ENCODE data around the gene CRY2.
"Not testable (repeated sequence)": the region's sequence is repeated elsewhere in the genome, so short reads cannot be mapped to it uniquely, and the experiment has no call there.

The CRY2 gene

DNA sequence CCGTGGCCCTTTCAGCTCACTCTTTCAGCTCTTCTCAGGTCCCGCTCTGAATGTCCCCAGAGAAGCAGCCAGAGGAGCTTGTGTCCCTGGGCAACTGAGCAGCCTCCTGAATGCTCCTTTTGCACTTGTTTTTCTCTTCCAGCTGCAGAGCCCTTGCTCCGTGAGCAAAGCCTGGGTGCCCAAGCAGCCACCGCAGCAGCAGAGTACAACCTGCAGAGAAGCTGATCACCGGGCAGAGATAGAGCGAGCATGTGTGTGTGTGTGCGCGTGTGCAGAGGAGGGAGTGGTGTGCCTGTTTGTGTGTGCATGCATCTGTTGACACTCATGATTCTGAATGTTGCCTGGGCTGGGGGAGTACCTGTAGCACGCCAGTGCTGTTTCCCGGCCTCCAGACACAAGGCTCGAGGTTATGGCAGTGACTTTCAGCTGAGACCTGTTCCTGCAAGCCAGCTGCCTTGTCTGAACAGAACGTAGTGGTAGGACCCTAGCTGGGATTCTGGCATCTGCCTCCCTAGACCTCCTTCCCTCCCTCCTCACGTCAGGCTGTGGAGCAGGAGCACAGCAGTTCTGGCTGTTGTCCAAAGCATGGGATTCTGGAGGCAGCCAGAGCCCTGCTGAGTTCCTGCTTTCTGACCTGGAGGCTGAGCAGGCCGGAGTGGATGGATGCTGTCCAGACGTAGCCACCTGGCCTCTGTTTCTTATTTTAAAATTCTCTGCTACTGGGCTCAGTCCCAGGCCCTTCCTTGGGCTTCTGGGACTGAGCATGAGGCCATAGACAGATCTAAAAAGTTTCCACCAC lies 33.7 kb downstream of the CRY2 start:
- DNase-seq: no peak

GRCh38 chr11:45881708-45882368 lies 34.6 kb downstream of the CRY2 start:
- DNase-seq: no peak

- DNase-seq: no peak
Measured at GRCh38 chr11:45884596-45885185, 37.4 kb downstream of the CRY2 start.

DNA sequence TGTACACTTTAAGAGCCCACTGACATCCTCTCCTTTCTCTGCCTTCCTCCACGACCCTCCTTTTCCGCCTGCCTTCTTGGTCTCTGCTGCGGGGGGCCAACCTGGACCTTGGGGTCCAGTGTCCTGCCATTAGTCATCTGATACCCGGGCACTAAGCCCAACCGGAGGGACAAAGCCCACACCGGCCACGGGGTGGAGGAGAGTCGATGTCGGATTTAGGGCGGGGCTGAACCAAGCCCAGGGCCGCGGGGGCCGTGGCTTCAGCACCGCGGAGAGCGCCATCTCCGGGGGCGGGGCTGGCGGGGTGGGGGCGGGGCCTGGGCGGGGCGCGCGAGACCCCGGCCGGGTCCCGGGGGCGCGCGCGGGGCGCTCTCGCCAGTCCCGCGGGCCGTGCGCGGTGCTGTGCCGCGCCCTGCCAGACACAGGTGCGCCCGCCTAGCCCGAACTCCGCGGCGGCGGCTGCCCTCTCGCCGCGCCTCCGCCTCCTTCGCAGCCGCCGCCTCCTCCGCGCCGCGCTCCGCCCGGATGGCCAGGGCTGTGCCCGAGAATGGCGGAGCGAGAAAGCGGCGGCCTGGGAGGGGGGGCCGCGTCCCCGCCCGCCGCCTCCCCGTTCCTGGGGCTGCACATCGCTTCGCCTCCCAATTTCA lies 38.1 kb downstream of the CRY2 start, which contains the start of gene MAPK8IP1:
Gene MAPK8IP1 (plus strand): TSS at position 378 of the 647 bp plus-strand sequence. CDS start 170 bp downstream, at position 548.
- peak; percentile 58 for DNase-seq

- DNase-seq: no peak
Measured at GRCh38 chr11:45885921-45886721, 38.8 kb downstream of the CRY2 start.

DNA sequence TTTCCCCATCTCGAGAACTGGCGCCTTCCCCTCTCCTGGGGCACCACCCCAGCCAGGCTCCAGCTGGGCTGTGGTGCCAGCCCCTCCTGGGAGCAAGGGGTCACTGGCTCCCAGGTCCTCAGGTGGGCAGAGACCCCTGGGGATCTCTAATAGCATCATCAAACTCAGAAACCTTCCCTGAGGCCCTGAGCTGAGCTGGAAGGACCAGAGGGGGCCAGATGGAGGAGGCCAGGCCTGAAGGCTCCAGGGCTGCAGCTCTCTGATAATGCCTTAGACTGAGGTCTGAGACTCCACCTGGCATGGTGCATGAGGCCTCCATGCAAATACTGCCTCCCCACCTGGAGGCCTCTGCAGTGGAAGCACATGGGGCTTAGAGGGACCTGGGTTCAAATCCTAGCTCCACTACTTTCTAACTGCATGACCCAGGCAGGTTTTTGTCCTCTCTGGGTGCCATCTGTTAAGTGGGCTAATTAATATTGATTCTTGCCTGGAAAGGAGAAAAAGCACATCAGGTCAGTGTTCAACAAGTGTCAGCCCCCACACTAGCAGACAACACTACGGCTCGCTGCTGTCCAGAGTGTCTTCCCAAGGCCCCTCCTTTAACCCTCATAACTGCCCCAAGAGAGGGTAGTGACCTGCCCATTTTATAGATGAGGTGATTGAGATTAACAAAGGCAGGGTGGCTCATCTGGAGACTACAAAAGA lies 39.7 kb downstream of the CRY2 start:
- DNase-seq: no peak

DNA sequence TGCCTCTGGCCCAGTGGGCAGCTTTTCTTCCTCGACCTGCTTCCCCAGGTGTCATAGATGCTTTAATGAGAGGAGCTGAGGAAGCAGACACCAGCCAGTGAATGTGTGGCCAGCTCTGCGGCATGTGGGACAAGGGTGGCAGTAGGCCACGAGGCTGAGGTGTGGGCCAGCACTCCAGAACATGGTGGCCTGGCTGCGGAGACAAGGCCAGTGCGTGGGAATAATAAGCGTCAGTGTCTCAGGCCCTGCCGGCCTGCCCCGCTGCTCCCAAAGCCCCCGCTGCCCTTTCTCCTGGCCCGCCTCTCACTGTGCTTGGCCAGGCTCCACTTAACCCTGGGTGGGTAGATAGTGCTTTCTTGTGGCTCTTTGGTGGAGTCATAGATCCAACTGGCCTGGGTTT lies 40.3 kb downstream of the CRY2 start:
- DNase-seq: no peak

DNA sequence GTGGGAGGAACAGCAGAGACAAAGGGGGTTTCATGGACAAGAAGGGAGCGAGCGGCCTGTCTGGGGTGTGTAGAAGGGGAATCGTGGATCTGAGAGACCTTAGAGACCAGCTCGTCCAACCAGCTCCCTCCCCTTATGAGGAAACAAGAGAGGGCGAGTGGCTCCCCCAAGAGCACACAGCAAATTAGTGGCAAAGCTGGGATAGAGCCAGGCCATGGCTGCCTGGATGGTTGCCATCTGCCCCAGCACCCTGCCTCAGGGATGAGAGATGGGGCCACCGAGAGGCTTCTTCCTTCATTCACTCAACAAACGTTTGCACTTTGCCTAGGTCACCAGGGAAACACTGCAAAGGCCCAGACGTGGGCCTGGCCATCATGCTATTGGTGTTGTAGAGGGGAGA lies 42.3 kb downstream of the CRY2 start:
- DNase-seq: no peak

DNA sequence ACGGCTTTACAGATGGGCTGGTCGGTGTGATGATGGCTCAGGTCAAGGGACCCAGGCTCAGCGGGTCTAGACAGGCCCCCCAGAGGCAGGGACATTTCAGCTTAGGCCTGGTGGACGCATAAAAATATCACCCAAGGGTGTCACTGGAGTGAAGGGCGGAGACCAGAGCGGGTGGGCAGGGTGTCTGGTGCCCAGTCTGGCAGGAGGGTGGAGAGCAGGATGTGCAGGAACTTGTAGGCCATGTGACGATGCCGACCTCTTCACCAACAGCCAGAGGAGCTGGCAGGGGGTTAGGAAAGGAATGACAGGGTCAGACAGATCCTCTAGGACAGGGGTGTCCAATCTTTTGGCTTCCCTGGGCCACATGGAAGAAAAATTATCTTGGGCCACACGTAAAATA lies 42.7 kb downstream of the CRY2 start:
- DNase-seq: no peak

- no peak for DNase-seq
Measured at GRCh38 chr11:45890886-45891550, 43.7 kb downstream of the CRY2 start.

- no peak for DNase-seq
Measured at GRCh38 chr11:45892856-45893255, 45.6 kb downstream of the CRY2 start.

GRCh38 chr11:45894555-45895247 lies 47.4 kb downstream of the CRY2 start:
- DNase-seq: no peak

- DNase-seq: no peak
Measured at GRCh38 chr11:45895553-45896259, 48.4 kb downstream of the CRY2 start.

GRCh38 chr11:45896422-45896984 lies 49.2 kb downstream of the CRY2 start:
- no peak for DNase-seq

DNA sequence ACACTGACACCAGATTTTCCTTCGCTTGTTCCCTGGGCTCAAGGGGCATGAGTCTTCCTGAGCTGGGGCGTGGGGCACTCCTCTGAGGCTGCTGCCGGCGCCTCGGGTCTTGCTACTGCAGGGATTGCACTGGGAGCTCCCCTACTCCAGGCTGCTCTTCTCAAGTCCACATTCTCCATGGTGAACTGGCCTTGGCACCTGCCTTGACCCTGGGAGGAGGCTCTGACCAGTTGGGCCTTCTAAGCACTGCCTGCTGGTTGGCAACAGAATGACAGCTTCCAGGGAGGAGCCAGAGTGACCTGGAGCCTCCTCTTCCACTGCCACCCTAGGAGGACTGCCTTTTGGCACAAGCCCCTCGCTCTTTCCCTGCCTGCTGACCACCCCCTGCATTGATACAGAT lies 50.3 kb downstream of the CRY2 start:
- DNase-seq: no peak

DNA sequence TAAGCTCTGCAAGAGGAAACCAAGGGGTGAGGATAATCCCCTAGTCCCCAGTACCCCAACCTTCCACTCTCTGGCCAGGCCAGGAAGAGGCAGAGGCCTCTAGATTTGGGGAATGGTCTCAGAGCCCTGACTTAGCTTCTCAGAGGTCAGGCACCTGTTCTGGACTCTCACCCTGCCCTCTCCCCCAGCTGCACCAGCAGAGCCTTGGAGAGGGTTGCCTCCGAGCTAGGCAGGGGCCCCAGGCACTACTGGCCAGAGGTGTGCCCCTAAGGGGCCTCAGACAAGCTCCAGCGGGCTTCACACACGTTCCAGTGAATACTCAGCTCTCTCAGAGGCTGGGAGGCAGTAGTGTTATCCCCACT lies 51.8 kb downstream of the CRY2 start:
- DNase-seq: no peak

DNA sequence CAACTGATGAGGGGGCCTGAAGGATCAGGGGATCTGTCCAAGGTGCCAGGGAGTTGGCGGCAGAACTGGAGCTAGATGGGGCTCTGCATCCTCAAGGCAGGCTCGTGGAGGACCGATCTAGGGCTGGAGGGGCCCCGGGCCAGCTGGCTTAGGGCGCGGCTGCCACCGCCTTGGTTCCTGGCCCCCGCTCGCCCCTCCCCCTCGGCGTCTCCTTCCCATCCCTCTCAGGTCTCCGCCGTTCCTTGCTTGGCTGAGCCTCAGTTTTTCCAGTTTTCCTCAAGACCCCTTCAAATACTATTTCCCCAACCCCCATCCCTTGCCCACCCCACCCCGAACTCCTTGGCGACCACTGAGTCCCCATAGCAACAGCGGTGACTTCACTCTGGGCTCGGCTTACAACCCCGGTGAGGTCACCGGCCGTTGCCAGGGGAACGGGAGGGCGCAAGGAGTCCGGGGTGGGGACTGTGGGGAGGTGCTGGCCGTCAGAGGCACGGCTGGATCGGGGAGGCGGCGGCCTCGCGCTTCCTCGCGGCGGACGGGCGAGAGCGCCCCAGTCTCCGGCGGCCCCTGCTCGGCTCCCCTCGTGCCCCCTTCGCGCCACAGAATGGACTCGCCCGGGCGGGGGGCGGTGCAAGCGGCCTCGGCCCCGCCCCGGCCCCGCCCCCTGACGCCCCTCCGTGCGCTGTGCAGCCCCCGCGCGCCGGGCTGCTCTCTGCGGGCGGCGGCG lies 52.3 kb downstream of the CRY2 start:
- DNase-seq: peak; percentile 68

DNA sequence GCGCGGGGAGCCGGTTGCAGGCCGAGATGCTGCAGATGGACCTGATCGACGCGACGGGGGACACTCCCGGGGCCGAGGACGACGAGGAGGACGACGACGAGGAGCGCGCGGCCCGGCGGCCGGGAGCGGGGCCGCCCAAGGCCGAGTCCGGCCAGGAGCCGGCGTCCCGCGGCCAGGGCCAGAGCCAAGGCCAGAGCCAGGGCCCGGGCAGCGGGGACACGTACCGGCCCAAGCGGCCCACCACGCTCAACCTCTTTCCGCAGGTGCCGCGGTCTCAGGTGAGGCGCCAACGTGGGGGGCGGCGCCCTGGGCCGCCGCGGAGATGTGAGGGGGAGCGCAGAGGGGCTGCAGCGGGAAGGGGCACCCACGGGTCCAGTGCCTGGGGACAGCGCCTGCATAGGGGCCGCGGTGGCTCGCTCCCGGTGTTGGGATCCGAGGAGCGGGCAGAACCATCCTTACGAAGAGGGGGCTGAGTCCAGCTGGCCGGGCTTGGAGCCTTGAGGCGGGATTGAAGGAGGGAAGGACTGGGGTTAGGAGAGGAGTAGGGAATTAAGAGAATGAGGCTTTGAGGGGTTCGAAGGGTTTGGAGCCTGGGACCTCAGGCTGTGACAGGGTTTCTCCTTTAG lies 53.0 kb downstream of the CRY2 start:
- DNase-seq: not testable (repeated sequence)

Measured in activated CD4-positive, alpha-beta T cell treated with anti-CD3 and anti-CD28 coated beads, Interleukin-2, Interleukin-6, amounts not matched to agents 100 ng/mL and 50 ng/mL, durations not matched to agents 16 hours and 8 hours (primary cell).